ENCODE measurements around the gene ZNF765. TPM values are rescaled to one million over a fixed set of nuclear protein-coding genes. Genes with fewer than 3 reads are reported as not detected.
A peak's percentile ranks its signal among the peaks of the same experiment; 100 is the strongest.
"Not testable (repeated sequence)": the region's sequence is repeated elsewhere in the genome, so short reads cannot be mapped to it uniquely, and the experiment has no call there.

The ZNF765 gene
- polyA plus RNA-seq, 3 donors: 11.5 to 13.5 (median 11.9) TPM

GRCh38 chr19:53420520-53421315, 25.8 kb downstream of the ZNF765 start:
- not testable (repeated sequence) for DNase-seq (ENCODE audit: low read depth in 3 of 3, low spot score in 2 of 3)

DNA sequence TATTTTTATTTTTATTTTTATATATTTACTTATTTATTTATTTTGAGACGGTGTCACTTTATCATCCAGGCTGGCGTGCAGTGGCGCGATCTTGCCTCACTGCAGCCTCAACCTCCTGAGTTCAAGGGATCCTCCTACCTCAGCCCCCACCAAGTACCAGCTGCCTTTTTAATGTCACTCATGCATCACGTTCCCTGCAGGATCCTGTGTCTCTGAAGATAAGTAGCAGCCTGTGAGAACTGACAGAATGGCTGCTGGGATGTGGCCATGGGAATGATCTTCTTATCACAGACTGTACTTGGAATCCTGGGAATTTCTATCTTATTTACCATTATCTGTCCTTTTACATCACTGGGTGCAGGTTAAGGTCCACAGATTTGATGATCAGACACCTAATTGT, 27.6 kb downstream of the ZNF765 start:
- no peak for DNase-seq (ENCODE audit: low read depth in 3 of 3, low spot score in 2 of 3)

GRCh38 chr19:53423074-53423473, 28.1 kb downstream of the ZNF765 start:
- not testable (repeated sequence) for DNase-seq (ENCODE audit: low read depth in 3 of 3, low spot score in 2 of 3)

- not testable (repeated sequence) for DNase-seq (ENCODE audit: low read depth in 3 of 3, low spot score in 2 of 3)
Observed at GRCh38 chr19:53423680-53424079, 28.7 kb downstream of the ZNF765 start.

- DNase-seq (ENCODE audit: low read depth in 3 of 3, low spot score in 2 of 3): peak in 2 of 3 donors; percentile 69 to 72
Observed at GRCh38 chr19:53424968-53425597, 30.1 kb downstream of the ZNF765 start.

DNA sequence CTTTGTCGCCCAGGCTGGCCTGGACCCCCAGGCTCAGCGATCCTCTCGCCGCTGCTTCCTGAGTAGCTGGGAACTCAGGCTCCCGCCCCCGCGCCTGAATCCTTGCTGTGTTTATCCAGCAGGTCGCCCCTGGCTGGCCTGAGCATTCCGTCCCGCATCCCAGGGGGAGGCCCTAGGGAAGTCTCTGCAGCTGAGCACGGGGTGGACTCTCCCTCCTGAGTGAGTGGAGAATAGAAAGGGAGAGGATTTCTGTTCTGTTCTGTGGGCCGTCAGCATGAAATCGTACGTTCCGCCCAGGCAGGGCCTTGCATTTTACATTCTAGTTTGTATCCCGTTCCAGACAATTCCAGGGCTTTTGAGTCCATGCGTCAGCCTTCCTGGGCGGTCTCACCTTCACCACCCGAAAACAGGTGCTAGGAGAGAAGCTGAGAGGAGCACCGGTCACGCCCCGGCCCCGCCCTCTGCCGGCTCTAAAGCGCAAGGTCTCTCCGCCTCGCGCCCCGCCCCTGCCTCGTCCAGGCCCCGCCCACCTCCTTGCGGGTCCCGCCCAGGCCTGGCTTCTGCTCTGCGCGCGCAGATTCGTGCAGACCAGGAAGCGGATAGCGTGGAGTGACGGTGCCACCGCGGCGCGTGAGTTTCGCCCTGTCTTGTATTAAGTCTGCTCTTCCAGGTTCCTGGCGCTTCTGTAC, 36.6 kb downstream of the ZNF765 start, which contains the start of gene ZNF761:
TSS of gene ZNF761 (plus strand) at position 586 of the 689 bp plus-strand sequence. CDS start 15,285 bp downstream, outside the sequence.
- peak; percentile 71 to 84 (median 81) for DNase-seq (ENCODE audit: low read depth in 3 of 3, low spot score in 2 of 3)

DNA sequence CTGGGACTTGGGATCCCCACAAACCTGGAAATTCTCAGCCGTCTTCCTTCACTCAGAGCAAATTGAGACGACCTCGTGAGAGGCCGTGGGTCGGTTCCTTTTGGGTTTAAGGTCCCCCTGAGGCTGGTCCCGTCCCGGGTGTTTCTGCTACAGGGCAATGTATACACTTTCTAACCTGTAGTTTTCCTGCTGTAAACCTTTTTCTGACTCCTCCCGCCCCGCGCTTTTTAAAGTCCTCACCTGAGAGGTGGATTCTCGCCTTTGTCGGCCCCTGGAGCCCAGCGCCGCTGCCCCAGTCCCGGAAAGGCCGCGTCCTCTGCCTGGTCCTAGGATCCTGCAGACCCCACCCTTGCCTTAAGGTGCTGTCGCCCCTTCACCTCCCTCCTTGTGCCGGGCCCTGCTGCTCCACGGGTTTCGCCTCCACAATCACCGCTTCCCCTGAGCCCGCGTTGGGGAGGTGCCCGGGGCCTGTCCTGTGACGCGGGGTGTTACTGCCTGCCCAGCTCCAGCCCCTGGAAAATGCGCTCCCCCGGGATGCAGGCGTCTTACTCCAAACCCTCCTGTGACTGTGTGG, 37.2 kb downstream of the ZNF765 start:
- DNase-seq (ENCODE audit: low read depth in 3 of 3, low spot score in 2 of 3): no peak

DNA sequence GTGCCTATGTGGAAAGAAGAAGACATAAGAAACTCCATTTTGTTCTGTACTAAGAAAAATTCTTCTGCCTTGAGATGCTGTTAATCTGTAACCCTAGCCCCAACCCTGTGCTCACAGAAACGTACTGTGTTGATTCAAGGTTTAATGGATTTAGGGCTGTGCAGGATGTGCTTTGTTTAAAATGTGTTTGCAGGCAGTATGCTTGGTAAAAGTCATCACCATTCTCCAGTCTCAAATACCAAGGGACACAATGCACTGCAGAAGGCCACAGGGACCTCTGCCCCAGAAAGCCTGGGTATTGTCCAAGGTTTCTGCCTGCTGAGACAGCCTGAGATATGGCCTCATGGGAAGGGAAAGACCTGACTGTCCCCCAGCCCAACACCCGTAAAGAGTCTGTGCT, 48.9 kb downstream of the ZNF765 start:
- DNase-seq (ENCODE audit: low read depth in 3 of 3, low spot score in 2 of 3): not testable (repeated sequence)

GRCh38 chr19:53447196-53447595, 52.2 kb downstream of the ZNF765 start:
- DNase-seq (ENCODE audit: low read depth in 3 of 3, low spot score in 2 of 3): not testable (repeated sequence)

DNA sequence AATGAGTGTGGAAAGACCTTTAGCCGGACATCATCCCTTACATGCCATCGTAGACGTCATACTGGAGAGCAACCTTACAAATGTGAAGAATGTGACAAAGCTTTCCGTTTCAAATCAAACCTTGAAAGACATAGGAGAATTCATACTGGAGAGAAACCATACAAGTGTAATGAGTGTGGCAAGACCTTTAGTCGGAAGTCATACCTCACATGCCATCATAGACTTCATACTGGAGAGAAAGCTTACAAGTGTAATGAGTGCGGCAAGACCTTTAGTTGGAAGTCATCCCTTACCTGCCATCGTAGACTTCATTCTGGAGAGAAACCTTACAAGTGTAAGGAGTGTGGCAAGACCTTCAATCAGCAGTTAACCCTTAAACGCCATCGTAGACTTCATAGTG, 60.9 kb downstream of the ZNF765 start:
- DNase-seq (ENCODE audit: low read depth in 3 of 3, low spot score in 2 of 3): no peak

DNA sequence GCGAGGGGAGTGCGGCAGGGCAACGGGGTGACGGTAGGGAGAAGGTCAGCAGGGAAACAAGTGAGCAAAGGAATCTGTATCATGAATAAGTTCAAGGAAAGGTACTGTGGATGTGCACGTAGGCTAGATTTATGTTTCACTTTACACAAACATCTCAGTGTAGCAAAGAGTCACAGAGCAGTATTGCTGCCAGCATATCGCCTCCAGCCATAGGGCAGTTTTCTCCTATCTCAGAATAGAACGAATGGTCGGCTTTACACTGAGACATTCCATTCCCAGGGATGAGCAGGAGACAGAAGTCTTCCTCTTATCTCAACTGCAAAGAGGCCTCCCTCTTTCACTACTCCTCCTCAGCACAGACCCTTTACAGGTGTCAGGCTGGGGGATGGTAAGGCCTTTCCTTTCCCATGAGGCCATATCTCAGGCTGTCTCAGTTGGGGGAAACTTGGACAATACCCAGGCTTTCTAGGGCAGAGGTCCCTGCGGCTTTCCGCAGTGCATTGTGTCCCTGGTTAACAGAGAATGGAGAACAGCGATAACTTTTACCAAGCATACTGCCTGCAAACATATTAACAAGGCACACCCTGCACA, 65.3 kb downstream of the ZNF765 start:
- DNase-seq (ENCODE audit: low read depth in 3 of 3, low spot score in 2 of 3): not testable (repeated sequence)

GRCh38 chr19:53461866-53462265, 66.9 kb downstream of the ZNF765 start:
- no peak for DNase-seq (ENCODE audit: low read depth in 3 of 3, low spot score in 2 of 3)

DNA sequence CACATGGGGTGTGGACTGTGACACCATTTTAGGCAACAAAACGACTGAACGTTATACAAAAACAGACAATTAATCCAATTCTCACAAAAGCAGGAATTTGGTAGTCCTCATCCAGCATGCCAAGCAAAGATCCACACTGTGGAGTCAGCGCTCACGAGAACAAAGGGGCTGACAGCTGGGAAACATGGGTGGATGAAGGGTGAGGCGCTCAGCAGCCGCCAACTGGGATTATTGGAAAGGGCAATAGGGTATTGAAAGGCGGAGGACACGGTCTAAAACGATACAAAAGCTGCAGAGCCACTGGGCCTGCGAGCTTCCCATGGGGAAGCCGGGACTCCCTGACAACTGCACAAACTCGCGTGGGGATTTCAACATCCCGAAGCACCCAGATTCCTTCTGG, 67.9 kb downstream of the ZNF765 start:
- DNase-seq (ENCODE audit: low read depth in 3 of 3, low spot score in 2 of 3): no peak

GRCh38 chr19:53463263-53463662, 68.3 kb downstream of the ZNF765 start:
- DNase-seq (ENCODE audit: low read depth in 3 of 3, low spot score in 2 of 3): no peak

DNA sequence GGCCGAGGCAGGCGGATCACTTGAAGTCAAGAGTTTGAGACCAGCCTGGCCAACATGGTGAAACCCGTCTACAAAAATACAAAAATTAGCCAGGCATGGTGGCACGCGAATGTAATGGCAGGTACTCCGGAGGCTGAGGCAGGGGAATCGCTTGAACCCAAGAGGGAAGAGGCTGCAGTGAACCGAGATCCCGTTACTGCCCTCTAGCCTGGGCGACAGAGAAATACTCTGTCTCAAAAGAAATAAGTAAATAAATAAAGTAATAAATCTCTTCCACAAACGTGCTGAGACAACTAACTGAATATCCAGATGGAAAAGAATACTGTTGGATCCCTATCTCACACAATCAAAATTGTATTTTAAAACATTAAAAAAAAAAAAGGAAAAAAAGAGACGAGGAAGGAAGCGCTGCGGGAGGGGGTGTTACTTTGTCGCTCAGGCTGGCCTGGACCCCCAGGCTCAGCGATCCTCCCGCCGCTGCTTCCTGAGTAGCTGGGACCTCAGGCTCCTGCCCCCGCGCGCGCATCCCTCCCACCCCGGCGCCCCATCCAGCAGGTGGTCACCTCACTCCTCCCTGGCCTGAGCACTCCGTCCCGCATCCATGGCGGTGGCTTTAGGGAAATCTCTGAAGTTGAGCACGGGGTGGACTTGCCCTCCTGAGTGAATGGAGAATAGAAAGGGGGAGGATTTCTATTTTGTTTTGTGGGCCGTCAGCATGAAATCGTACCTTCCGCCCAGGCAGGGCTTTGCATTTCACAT, 72.0 kb downstream of the ZNF765 start:
- no peak for DNase-seq (ENCODE audit: low read depth in 3 of 3, low spot score in 2 of 3)

- peak; percentile 74 to 83 (median 78) for DNase-seq (ENCODE audit: low read depth in 3 of 3, low spot score in 2 of 3)
Observed at GRCh38 chr19:53467485-53468262, 72.7 kb downstream of the ZNF765 start, which contains the start of gene ZNF813. Gene ZNF813, plus strand, starts transcription at chr19:53467733. Its CDS starts 16,090 bp downstream, at chr19:53483823.

DNA sequence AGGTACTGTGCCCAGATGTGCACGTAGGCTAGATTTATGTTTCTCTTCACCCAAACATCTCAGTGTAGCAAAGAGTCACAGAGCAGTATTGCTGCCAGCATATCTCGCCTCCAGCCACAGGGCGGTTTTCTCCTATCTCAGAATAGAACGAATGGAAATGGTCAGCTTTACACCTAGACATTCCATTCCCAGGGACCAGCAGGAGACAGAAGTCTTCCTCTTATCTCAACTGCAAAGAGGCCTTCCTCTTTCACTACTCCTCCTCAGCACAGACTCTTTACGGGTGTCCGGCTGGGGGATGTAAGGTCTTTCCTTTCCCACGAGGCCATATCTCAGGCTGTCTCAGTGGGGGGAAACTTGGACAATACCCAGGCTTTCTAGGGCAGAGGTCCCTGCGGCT, 73.7 kb downstream of the ZNF765 start:
- DNase-seq (ENCODE audit: low read depth in 3 of 3, low spot score in 2 of 3): not testable (repeated sequence)

DNA sequence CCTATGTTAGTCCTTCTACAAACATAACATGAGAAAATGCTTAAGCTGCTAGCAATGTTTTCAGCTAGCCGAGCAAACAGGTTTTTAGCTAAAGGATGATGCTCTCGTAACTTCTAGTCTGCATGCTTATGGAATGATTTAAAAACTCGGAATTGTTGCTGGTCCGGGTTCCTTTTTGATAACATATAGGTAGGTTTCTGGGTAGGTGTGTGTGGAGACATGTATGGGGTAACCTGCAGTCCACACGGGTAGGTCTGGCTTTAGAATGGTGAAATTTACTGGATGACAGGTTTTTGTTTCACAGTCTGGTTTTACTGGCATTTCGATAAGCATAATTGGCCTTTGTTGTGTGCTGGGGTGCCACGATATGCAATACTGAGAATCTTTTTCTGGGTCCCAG, 77.0 kb downstream of the ZNF765 start:
- no peak for DNase-seq (ENCODE audit: low read depth in 3 of 3, low spot score in 2 of 3)

GRCh38 chr19:53474832-53475231, 79.9 kb downstream of the ZNF765 start:
- not testable (repeated sequence) for DNase-seq (ENCODE audit: low read depth in 3 of 3, low spot score in 2 of 3)
